ENCODE measurements around the gene DNAAF5.

Gene DNAAF5

GRCh38 chr7:732556-732955 lies 6.1 kb downstream of the DNAAF5 start:
- H3K18ac ChIP-seq (ENCODE audit: low read length), result no peak overlapping the region
- H3K79me2 ChIP-seq (ENCODE audit: control insufficient read depth, insufficient read depth, low read length, poor library complexity), result no peaks in the 10 kb centered on the region
- H3K79me1 ChIP-seq (ENCODE audit: low read length), result no peaks in the 10 kb centered on the region
- H3K14ac ChIP-seq (ENCODE audit: low read length), result no peak overlapping the region
- no peak overlapping the region for H3K4me2 ChIP-seq (ENCODE audit: low read length)
- H2BK12ac ChIP-seq (ENCODE audit: low read length), result no peak overlapping the region
- H4K91ac ChIP-seq (ENCODE audit: low read depth, low read length), result no peak overlapping the region
- H3K4me1 ChIP-seq (ENCODE audit: control insufficient read depth in 1 of 2, insufficient read depth in 2 of 2, low read length in 2 of 2), result peaks cover 0 to 5% of the 10 kb centered on the region in 2 experiments
- peaks cover 25 to 27% of the 10 kb centered on the region in 2 experiments for H3K36me3 ChIP-seq (ENCODE audit: control insufficient read depth in 1 of 2, insufficient read depth in 2 of 2, low read length in 2 of 2)
- H3K9me3 ChIP-seq (ENCODE audit: insufficient read depth, low read depth, low read length), result peaks cover 7% of the 10 kb centered on the region
- H3K27me3 ChIP-seq (ENCODE audit: insufficient read depth, low read length), result no peaks in the 10 kb centered on the region
- H2AK5ac ChIP-seq (ENCODE audit: low read length), result no peak overlapping the region
- H3K4ac ChIP-seq (ENCODE audit: low read depth, low read length), result no peak overlapping the region
- no peak overlapping the region for H2AFZ ChIP-seq (ENCODE audit: insufficient read depth, low read length, poor library complexity)
- H2BK120ac ChIP-seq (ENCODE audit: insufficient read depth, low read length, poor library complexity), result no peak overlapping the region
- WGBS (ENCODE audit: extremely low coverage, insufficient coverage, insufficient read length), result no CpG with 5 or more reads among the region's 3 CpGs
- DNase-seq, result no peak
- no peak overlapping the region for H3K4me3 ChIP-seq (ENCODE audit: low read depth, low read length)
- no peak overlapping the region for H4K8ac ChIP-seq (ENCODE audit: low read depth, low read length)
- no peak overlapping the region for H3K23ac ChIP-seq (ENCODE audit: low read length)
- no peak overlapping the region for H3K27ac ChIP-seq (ENCODE audit: low read depth, low read length)
- H2BK5ac ChIP-seq (ENCODE audit: low read depth, low read length, poor library complexity), result no peak overlapping the region
- no peak overlapping the region for H4K12ac ChIP-seq (ENCODE audit: low read depth, low read length)
- H3K9ac ChIP-seq (ENCODE audit: low read length), result no peak overlapping the region

- no peak overlapping the region for H4K91ac ChIP-seq (ENCODE audit: low read depth, low read length)
- no peak for DNase-seq
- no peaks in the 10 kb centered on the region for H3K27me3 ChIP-seq (ENCODE audit: insufficient read depth, low read length)
- no peak overlapping the region for H2AK5ac ChIP-seq (ENCODE audit: low read length)
- no peak overlapping the region for H3K4ac ChIP-seq (ENCODE audit: low read depth, low read length)
- no peak overlapping the region for H2BK12ac ChIP-seq (ENCODE audit: low read length)
- H3K4me3 ChIP-seq (ENCODE audit: low read depth, low read length), result no peak overlapping the region
- no peak overlapping the region for H3K27ac ChIP-seq (ENCODE audit: low read depth, low read length)
- H3K14ac ChIP-seq (ENCODE audit: low read length), result no peak overlapping the region
- peaks cover 26 to 27% of the 10 kb centered on the region in 2 experiments for H3K36me3 ChIP-seq (ENCODE audit: control insufficient read depth in 1 of 2, insufficient read depth in 2 of 2, low read length in 2 of 2)
- H2BK120ac ChIP-seq (ENCODE audit: insufficient read depth, low read length, poor library complexity), result no peak overlapping the region
- no peak overlapping the region for H4K8ac ChIP-seq (ENCODE audit: low read depth, low read length)
- no peaks in the 10 kb centered on the region for H3K79me1 ChIP-seq (ENCODE audit: low read length)
- no peak overlapping the region for H4K12ac ChIP-seq (ENCODE audit: low read depth, low read length)
- peaks cover 7% of the 10 kb centered on the region for H3K9me3 ChIP-seq (ENCODE audit: insufficient read depth, low read depth, low read length)
- H2BK5ac ChIP-seq (ENCODE audit: low read depth, low read length, poor library complexity), result no peak overlapping the region
- H3K4me1 ChIP-seq (ENCODE audit: control insufficient read depth in 1 of 2, insufficient read depth in 2 of 2, low read length in 2 of 2), result no peaks in the 10 kb centered on the region
- H3K79me2 ChIP-seq (ENCODE audit: control insufficient read depth, insufficient read depth, low read length, poor library complexity), result no peaks in the 10 kb centered on the region
- H3K23ac ChIP-seq (ENCODE audit: low read length), result no peak overlapping the region
- WGBS (ENCODE audit: extremely low coverage, insufficient coverage, insufficient read length), result no CpG with 5 or more reads among the region's 4 CpGs
- H2AFZ ChIP-seq (ENCODE audit: insufficient read depth, low read length, poor library complexity), result no peak overlapping the region
- no peak overlapping the region for H3K18ac ChIP-seq (ENCODE audit: low read length)
- H3K4me2 ChIP-seq (ENCODE audit: low read length), result no peak overlapping the region
- no peak overlapping the region for H3K9ac ChIP-seq (ENCODE audit: low read length)
These were observed 7.7 kb downstream of the DNAAF5 start for GRCh38 chr7:734214-734613.

GRCh38 chr7:734808-735207 lies 8.3 kb downstream of the DNAAF5 start:
- no peak overlapping the region for H3K14ac ChIP-seq (ENCODE audit: low read length)
- H3K27ac ChIP-seq (ENCODE audit: low read depth, low read length), result no peak overlapping the region
- H3K18ac ChIP-seq (ENCODE audit: low read length), result no peak overlapping the region
- H3K4me3 ChIP-seq (ENCODE audit: low read depth, low read length), result no peak overlapping the region
- H4K91ac ChIP-seq (ENCODE audit: low read depth, low read length), result no peak overlapping the region
- no peak overlapping the region for H2BK5ac ChIP-seq (ENCODE audit: low read depth, low read length, poor library complexity)
- no peak overlapping the region for H4K8ac ChIP-seq (ENCODE audit: low read depth, low read length)
- WGBS (ENCODE audit: extremely low coverage, insufficient coverage, insufficient read length), result no CpG with 5 or more reads among the region's 11 CpGs
- no peaks in the 10 kb centered on the region for H3K79me1 ChIP-seq (ENCODE audit: low read length)
- no peak overlapping the region for H2AK5ac ChIP-seq (ENCODE audit: low read length)
- no peaks in the 10 kb centered on the region for H3K27me3 ChIP-seq (ENCODE audit: insufficient read depth, low read length)
- H3K36me3 ChIP-seq (ENCODE audit: control insufficient read depth in 1 of 2, insufficient read depth in 2 of 2, low read length in 2 of 2), result peaks cover 21 to 22% of the 10 kb centered on the region in 2 experiments
- no peak overlapping the region for H3K23ac ChIP-seq (ENCODE audit: low read length)
- no peak overlapping the region for H2AFZ ChIP-seq (ENCODE audit: insufficient read depth, low read length, poor library complexity)
- H3K4ac ChIP-seq (ENCODE audit: low read depth, low read length), result no peak overlapping the region
- H3K9me3 ChIP-seq (ENCODE audit: insufficient read depth, low read depth, low read length), result peaks cover 7% of the 10 kb centered on the region
- no peak overlapping the region for H2BK12ac ChIP-seq (ENCODE audit: low read length)
- H3K79me2 ChIP-seq (ENCODE audit: control insufficient read depth, insufficient read depth, low read length, poor library complexity), result no peaks in the 10 kb centered on the region
- no peak overlapping the region for H3K9ac ChIP-seq (ENCODE audit: low read length)
- no peak overlapping the region for H3K4me2 ChIP-seq (ENCODE audit: low read length)
- no peak overlapping the region for H4K12ac ChIP-seq (ENCODE audit: low read depth, low read length)
- no peak overlapping the region for H2BK120ac ChIP-seq (ENCODE audit: insufficient read depth, low read length, poor library complexity)
- DNase-seq, result no peak
- no peaks in the 10 kb centered on the region for H3K4me1 ChIP-seq (ENCODE audit: control insufficient read depth in 1 of 2, insufficient read depth in 2 of 2, low read length in 2 of 2)

- H3K9me3 ChIP-seq (ENCODE audit: insufficient read depth, low read depth, low read length), result peaks cover 7% of the 10 kb centered on the region
- H4K12ac ChIP-seq (ENCODE audit: low read depth, low read length), result no peak overlapping the region
- H3K18ac ChIP-seq (ENCODE audit: low read length), result no peak overlapping the region
- no peak overlapping the region for H2AFZ ChIP-seq (ENCODE audit: insufficient read depth, low read length, poor library complexity)
- no peak overlapping the region for H3K4me2 ChIP-seq (ENCODE audit: low read length)
- no peak overlapping the region for H2BK120ac ChIP-seq (ENCODE audit: insufficient read depth, low read length, poor library complexity)
- no peak overlapping the region for H2BK5ac ChIP-seq (ENCODE audit: low read depth, low read length, poor library complexity)
- H3K4ac ChIP-seq (ENCODE audit: low read depth, low read length), result no peak overlapping the region
- H4K8ac ChIP-seq (ENCODE audit: low read depth, low read length), result no peak overlapping the region
- no peak overlapping the region for H3K27ac ChIP-seq (ENCODE audit: low read depth, low read length)
- no peak overlapping the region for H3K4me3 ChIP-seq (ENCODE audit: low read depth, low read length)
- H3K27me3 ChIP-seq (ENCODE audit: insufficient read depth, low read length), result no peaks in the 10 kb centered on the region
- no peak overlapping the region for H3K9ac ChIP-seq (ENCODE audit: low read length)
- H3K79me2 ChIP-seq (ENCODE audit: control insufficient read depth, insufficient read depth, low read length, poor library complexity), result no peaks in the 10 kb centered on the region
- no peaks in the 10 kb centered on the region for H3K79me1 ChIP-seq (ENCODE audit: low read length)
- H2AK5ac ChIP-seq (ENCODE audit: low read length), result no peak overlapping the region
- no peak overlapping the region for H3K14ac ChIP-seq (ENCODE audit: low read length)
- no peak for DNase-seq
- no peak overlapping the region for H4K91ac ChIP-seq (ENCODE audit: low read depth, low read length)
- H2BK12ac ChIP-seq (ENCODE audit: low read length), result no peak overlapping the region
- peaks cover 29% of the 10 kb centered on the region in 2 experiments for H3K36me3 ChIP-seq (ENCODE audit: control insufficient read depth in 1 of 2, insufficient read depth in 2 of 2, low read length in 2 of 2)
- H3K4me1 ChIP-seq (ENCODE audit: control insufficient read depth in 1 of 2, insufficient read depth in 2 of 2, low read length in 2 of 2), result no peaks in the 10 kb centered on the region
- H3K23ac ChIP-seq (ENCODE audit: low read length), result no peak overlapping the region
- WGBS (ENCODE audit: extremely low coverage, insufficient coverage, insufficient read length), result no CpG with 5 or more reads among the region's 5 CpGs
These were observed 11.7 kb downstream of the DNAAF5 start for GRCh38 chr7:738241-738640.
